ENCODE data around the gene CDNF. TPM values are rescaled to one million over a fixed set of nuclear protein-coding genes. Genes with fewer than 3 reads are reported as not detected.

Gene CDNF
- total RNA-seq, 2 donors from 2014 or later = 0.51 to 1.2 TPM

GRCh38 chr10:14858338-14858960, 20.6 kb upstream of the CDNF start:
- Histone ChIP-seq H3K4me1 (ENCODE audit: control insufficient read depth, insufficient read depth, low read length) (peaks cover 5% of the 10 kb centered on the region), H3K36me3 (ENCODE audit: control insufficient read depth, insufficient read depth, low read length) (peaks cover 41% of the 10 kb centered on the region), H3K27ac (ENCODE audit: low read depth, low read length) (no peak overlapping the region), H3K9ac (ENCODE audit: extremely low read depth, low read length, poor library complexity, severe bottlenecking) (no peak overlapping the region), H3K27me3 (ENCODE audit: control insufficient read depth, insufficient read depth, low read length, poor library complexity, severe bottlenecking) (no peaks in the 10 kb centered on the region), H3K9me3 (ENCODE audit: control insufficient read depth, low read length) (no peaks in the 10 kb centered on the region), H3K4me3 (ENCODE audit: low read length) (no peak overlapping the region)
- Mint-ChIP-seq H3K4me3 (no peak overlapping the region), H3K36me3 (ENCODE audit: low read depth) (peaks cover 30% of the 10 kb centered on the region), H3K27ac (no peak overlapping the region), H3K4me1 (peaks cover 11% of the 10 kb centered on the region), H3K9me3 (no peaks in the 10 kb centered on the region), H3K27me3 (ENCODE audit: insufficient read depth) (no peaks in the 10 kb centered on the region)
- TF ChIP-seq CTCF (conservative IDR thresholded peaks at IDR 0.05) = no peak
- DNase-seq = no peak
- 91 to 100% methylated on average over 1 to 4 of the region's 6 CpGs for WGBS, 2 experiments (ENCODE audit: insufficient coverage in 1 of 2, insufficient read length in 1 of 2)

- H3K4me1 Mint-ChIP-seq = peaks cover 9% of the 10 kb centered on the region
- no peaks in the 10 kb centered on the region for H3K27me3 ChIP-seq (ENCODE audit: control insufficient read depth, insufficient read depth, low read length, poor library complexity, severe bottlenecking)
- H3K27ac ChIP-seq (ENCODE audit: low read depth, low read length) = no peak overlapping the region
- H3K36me3 Mint-ChIP-seq (ENCODE audit: low read depth) = peaks cover 19% of the 10 kb centered on the region
- no peak overlapping the region for H3K9ac ChIP-seq (ENCODE audit: extremely low read depth, low read length, poor library complexity, severe bottlenecking)
- H3K9me3 ChIP-seq (ENCODE audit: control insufficient read depth, low read length) = no peaks in the 10 kb centered on the region
- no peak overlapping the region for H3K4me3 Mint-ChIP-seq
- H3K36me3 ChIP-seq (ENCODE audit: control insufficient read depth, insufficient read depth, low read length) = peaks cover 68% of the 10 kb centered on the region
- H3K27me3 Mint-ChIP-seq (ENCODE audit: insufficient read depth) = no peaks in the 10 kb centered on the region
- H3K9me3 Mint-ChIP-seq = no peaks in the 10 kb centered on the region
- DNase-seq = no peak
- H3K27ac Mint-ChIP-seq = no peak overlapping the region
- TF ChIP-seq CTCF (conservative IDR thresholded peaks at IDR 0.05) = no peak
- no peak overlapping the region for H3K4me3 ChIP-seq (ENCODE audit: low read length)
- 93% methylated on average over 1 of the region's 1 CpG; no CpG with 5 or more reads in 1 of the 2 experiments for WGBS, 2 experiments (ENCODE audit: insufficient coverage in 1 of 2, insufficient read length in 1 of 2)
- H3K4me1 ChIP-seq (ENCODE audit: control insufficient read depth, insufficient read depth, low read length) = peaks cover 5% of the 10 kb centered on the region
These were observed 17.6 kb upstream of the CDNF start for GRCh38 chr10:14855453-14855852.

GRCh38 chr10:14852236-14852635, 14.4 kb upstream of the CDNF start:
- no peaks in the 10 kb centered on the region for H3K27me3 Mint-ChIP-seq (ENCODE audit: insufficient read depth)
- no peaks in the 10 kb centered on the region for H3K4me1 ChIP-seq (ENCODE audit: control insufficient read depth, insufficient read depth, low read length)
- no peaks in the 10 kb centered on the region for H3K27me3 ChIP-seq (ENCODE audit: control insufficient read depth, insufficient read depth, low read length, poor library complexity, severe bottlenecking)
- H3K36me3 ChIP-seq (ENCODE audit: control insufficient read depth, insufficient read depth, low read length) = peaks cover 68% of the 10 kb centered on the region
- H3K36me3 Mint-ChIP-seq (ENCODE audit: low read depth) = peaks cover 20% of the 10 kb centered on the region
- DNase-seq = no peak
- no peak overlapping the region for H3K4me3 Mint-ChIP-seq
- no peaks in the 10 kb centered on the region for H3K9me3 Mint-ChIP-seq
- H3K4me3 ChIP-seq (ENCODE audit: low read length) = no peak overlapping the region
- no peak overlapping the region for H3K27ac Mint-ChIP-seq
- WGBS, 2 experiments (ENCODE audit: insufficient coverage in 1 of 2, insufficient read length in 1 of 2) = 92 to 97% methylated on average over 3 of the region's 3 CpGs
- H3K9me3 ChIP-seq (ENCODE audit: control insufficient read depth, low read length) = no peaks in the 10 kb centered on the region
- TF ChIP-seq CTCF (conservative IDR thresholded peaks at IDR 0.05) = no peak
- no peak overlapping the region for H3K9ac ChIP-seq (ENCODE audit: extremely low read depth, low read length, poor library complexity, severe bottlenecking)
- no peaks in the 10 kb centered on the region for H3K4me1 Mint-ChIP-seq
- no peak overlapping the region for H3K27ac ChIP-seq (ENCODE audit: low read depth, low read length)

Data from endodermal cell (in vitro differentiated cells).